H1 (cell line): ENCODE results near the gene BCAP31.

ENCODE experiments used
- CTCF ChIP-seq, 3 experiments: IDR thresholded peaks; 1 replicate in 2 of 3; 2 replicates in 1 of 3; pipeline versions ENCODE4 v1.5.1 to v1.6.1; 2011; ENCODE audit warnings: low read length in 3 of 3, mild to moderate bottlenecking in 3 of 3, inconsistent platforms in 2 of 3, low read depth in 1 of 3, moderate library complexity in 1 of 3; ENCODE audit not compliant: insufficient read depth in 1 of 3; ENCODE audit errors: control extremely low read depth in 1 of 3
- EP300 ChIP-seq, 2 experiments: IDR thresholded peaks; 1 replicate in 1 of 2; 2 replicates in 1 of 2; pipeline ENCODE4 v1.6.1; 2011 to 2012; ENCODE audit warnings: low read depth in 2 of 2, low read length in 2 of 2, mild to moderate bottlenecking in 2 of 2, borderline replicate concordance in 1 of 2, inconsistent platforms in 1 of 2, moderate library complexity in 1 of 2
- EZH2 ChIP-seq: fragments of 200-600 bp; sonication (generic); IDR thresholded peaks from 2 replicates; pipeline ENCODE4 v1.7.1; 2012; ENCODE audit warnings: low read depth, mild to moderate bottlenecking, moderate library complexity, low read length, inconsistent platforms; ENCODE audit not compliant: severe bottlenecking

GRCh38 chrX:153739754-153740486 is 15.7 kb upstream of the BCAP31 start:
- no peak for TF ChIP-seq CTCF (IDR thresholded peaks at IDR 0.05; ENCODE audit: control extremely low read depth in 1 of 3, insufficient read depth in 1 of 3, low read depth in 1 of 3, low read length in 3 of 3)
- no peak for TF ChIP-seq EP300 (IDR thresholded peaks at IDR 0.05; ENCODE audit: borderline replicate concordance in 1 of 2, low read depth in 2 of 2, low read length in 2 of 2)
- TF ChIP-seq EZH2, result no peak
